ENCODE measurements around the gene KLHL2.
"Not testable (repeated sequence)": the region's sequence is repeated elsewhere in the genome, so short reads cannot be mapped to it uniquely, and the experiment has no call there.

KLHL2 gene

GRCh38 chr4:165236852-165237251 lies 29.5 kb downstream of the KLHL2 start:
- not testable (repeated sequence) for DNase-seq

GRCh38 chr4:165238041-165238640 lies 30.8 kb downstream of the KLHL2 start:
- DNase-seq = peak; percentile 58

GRCh38 chr4:165240761-165241160 lies 33.4 kb downstream of the KLHL2 start:
- not testable (repeated sequence) for DNase-seq

- DNase-seq = not testable (repeated sequence)
These were observed 36.8 kb downstream of the KLHL2 start for GRCh38 chr4:165244148-165244547.

- DNase-seq = not testable (repeated sequence)
These were observed 37.3 kb downstream of the KLHL2 start for GRCh38 chr4:165244587-165245186.

- DNase-seq = no peak
These were observed 40.7 kb downstream of the KLHL2 start for GRCh38 chr4:165248102-165248501.

- not testable (repeated sequence) for DNase-seq
These were observed 41.5 kb downstream of the KLHL2 start for GRCh38 chr4:165248904-165249303.

- DNase-seq = not testable (repeated sequence)
These were observed 47.4 kb downstream of the KLHL2 start for GRCh38 chr4:165254771-165255170.

GRCh38 chr4:165255439-165255838 lies 48.1 kb downstream of the KLHL2 start:
- not testable (repeated sequence) for DNase-seq

- DNase-seq = not testable (repeated sequence)
These were observed 48.8 kb downstream of the KLHL2 start for GRCh38 chr4:165256074-165256659.

- not testable (repeated sequence) for DNase-seq
These were observed 52.4 kb downstream of the KLHL2 start for GRCh38 chr4:165259776-165260175.

- DNase-seq = not testable (repeated sequence)
These were observed 54.9 kb downstream of the KLHL2 start for GRCh38 chr4:165262306-165262705.

- DNase-seq = not testable (repeated sequence)
These were observed 56.1 kb downstream of the KLHL2 start for GRCh38 chr4:165263466-165263865.

- not testable (repeated sequence) for DNase-seq
These were observed 62.6 kb downstream of the KLHL2 start for GRCh38 chr4:165269931-165270330.

GRCh38 chr4:165273443-165273842 lies 66.1 kb downstream of the KLHL2 start:
- not testable (repeated sequence) for DNase-seq

GRCh38 chr4:165275357-165275756 lies 68.0 kb downstream of the KLHL2 start:
- not testable (repeated sequence) for DNase-seq

- not testable (repeated sequence) for DNase-seq
These were observed 72.2 kb downstream of the KLHL2 start for GRCh38 chr4:165279531-165279930.

- not testable (repeated sequence) for DNase-seq
These were observed 77.3 kb downstream of the KLHL2 start for GRCh38 chr4:165284697-165285096.

- not testable (repeated sequence) for DNase-seq
These were observed 79.4 kb downstream of the KLHL2 start for GRCh38 chr4:165286619-165287340.

GRCh38 chr4:165288226-165288625 lies 80.9 kb downstream of the KLHL2 start:
- DNase-seq = no peak

- no peak for DNase-seq
These were observed 81.5 kb downstream of the KLHL2 start for GRCh38 chr4:165288639-165289422.

GRCh38 chr4:165289423-165289785 lies 82.0 kb downstream of the KLHL2 start:
- DNase-seq = no peak

GRCh38 chr4:165293061-165293460 lies 85.7 kb downstream of the KLHL2 start:
- DNase-seq = no peak
